HG03457 (cell line): Measurements from ENCODE around the gene CASP4.
A peak's percentile ranks its signal among the peaks of the same experiment; 100 is the strongest.
"Not testable (repeated sequence)": the region's sequence is repeated elsewhere in the genome, so short reads cannot be mapped to it uniquely, and the experiment has no call there.

Experiments
- ATAC-seq: cut with Tn5 transposase; IDR thresholded peaks from one replicate; pipeline ENCODE4 v1.9.1; 2021; ENCODE audit warnings: moderate number of reproducible peaks; ENCODE audit not compliant: unreplicated experiment

The CASP4 gene

DNA sequence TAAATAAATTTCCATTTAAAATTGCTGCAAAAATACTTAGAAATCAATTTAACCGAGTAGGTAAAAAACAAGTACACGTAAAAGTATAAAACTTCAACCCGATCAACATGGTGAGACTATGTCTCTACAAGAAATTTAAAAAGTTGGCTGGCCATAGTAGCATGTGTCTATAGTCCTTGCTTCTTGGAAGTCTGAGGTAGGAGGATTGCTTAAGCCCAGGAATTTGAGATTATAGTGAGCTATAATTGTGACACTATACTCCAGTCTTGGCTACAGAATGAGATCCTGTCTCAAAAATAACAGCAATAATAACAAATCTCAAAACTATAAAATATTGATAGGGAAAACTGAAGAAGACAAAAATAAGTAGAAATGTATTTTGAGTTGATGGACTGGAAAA is 11.1 kb downstream of the CASP4 start:
- no peak for ATAC-seq

DNA sequence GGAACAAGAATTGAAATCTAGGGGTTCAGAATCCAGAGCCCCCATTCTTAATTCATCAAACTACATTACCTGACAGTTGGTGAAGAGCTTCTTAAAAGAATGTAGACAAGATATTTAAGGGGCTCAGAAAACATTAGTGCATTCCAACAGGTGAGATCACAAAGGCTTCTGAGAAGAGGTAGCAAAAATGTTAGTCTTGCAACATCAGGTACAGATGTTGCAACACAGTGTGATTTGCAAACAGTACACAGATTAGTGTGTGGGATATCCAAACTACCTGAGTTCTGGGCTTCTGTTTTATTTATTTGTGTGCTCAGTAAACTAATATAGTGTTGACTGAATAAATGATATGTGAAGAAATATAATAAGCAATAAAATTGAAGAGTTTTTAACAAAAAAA is 11.8 kb downstream of the CASP4 start:
- ATAC-seq: no peak

DNA sequence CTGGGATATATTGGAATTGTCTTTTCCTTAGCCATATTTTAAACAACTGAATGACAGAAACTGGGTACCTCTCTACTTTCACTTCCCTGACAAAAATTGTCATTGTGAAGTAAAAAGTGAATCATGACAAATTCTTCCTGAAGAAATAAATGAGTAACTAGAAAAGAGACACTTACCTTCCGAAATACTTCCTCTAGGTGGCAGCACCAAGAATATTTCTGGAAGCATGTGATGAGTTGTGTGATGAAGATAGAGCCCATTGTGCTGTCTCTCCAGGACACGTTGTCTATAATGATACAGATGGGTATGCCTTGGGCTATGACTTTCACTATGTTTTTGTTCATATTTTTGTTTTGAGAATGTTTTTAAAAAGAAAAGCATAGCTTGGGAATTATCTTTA is 21.5 kb downstream of the CASP4 start:
- ATAC-seq: peak; percentile 96

DNA sequence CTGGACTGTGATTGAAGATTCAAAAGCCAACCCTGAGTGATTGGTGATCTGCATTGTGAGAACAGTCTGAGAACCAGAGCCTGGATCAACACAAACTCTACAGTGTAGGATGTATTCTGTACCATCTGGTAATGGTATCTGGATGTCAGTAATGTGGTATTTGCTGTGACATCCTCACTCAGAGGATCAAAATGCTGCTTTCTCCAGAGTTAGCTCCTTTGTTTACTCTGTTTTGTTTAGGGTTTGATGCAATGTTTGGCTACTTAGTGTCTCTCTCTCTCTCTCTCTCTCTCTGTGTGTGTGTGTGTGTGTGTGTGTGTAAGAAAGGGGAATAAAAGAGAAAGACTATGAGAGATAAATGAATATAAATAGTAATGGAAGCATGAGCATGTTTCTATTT is 24.3 kb downstream of the CASP4 start:
- ATAC-seq: no peak

DNA sequence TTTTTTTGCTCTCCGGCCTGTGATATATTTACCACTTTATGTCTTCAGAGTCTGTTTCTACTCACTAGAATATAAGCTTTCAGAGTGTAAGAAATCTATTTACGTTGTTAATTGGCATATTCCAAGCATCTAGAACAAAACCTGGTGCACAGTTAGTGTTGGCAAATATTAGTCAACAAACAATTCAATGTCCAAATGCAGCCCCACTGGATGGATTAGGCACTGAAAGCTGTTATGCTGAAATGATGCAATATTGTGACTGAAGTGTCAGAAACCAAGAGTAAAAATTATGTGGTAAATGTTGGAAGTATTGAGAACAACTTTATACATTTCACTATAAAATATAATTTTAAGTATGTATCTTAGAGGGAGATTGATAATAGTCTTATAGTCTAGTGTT is 24.8 kb downstream of the CASP4 start:
- no peak for ATAC-seq

DNA sequence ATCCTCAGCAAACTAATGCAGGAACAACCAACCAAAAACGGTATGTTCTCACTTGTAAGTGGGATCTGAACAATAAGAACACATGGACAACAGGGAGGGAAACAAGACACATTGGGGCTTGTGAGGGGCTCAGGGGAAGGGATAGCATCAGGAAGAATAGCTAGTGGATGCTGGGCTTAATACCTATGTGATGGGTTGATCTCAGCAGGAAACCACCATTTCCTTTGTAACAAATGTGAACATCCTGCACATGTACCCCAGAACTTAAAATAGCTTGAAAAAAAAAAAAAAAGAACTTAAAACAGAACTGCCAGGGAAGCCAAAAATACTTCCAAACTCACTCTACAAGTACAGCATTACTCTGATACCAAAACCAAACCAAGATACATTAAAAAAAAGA is 33.8 kb downstream of the CASP4 start:
- no peak for ATAC-seq

DNA sequence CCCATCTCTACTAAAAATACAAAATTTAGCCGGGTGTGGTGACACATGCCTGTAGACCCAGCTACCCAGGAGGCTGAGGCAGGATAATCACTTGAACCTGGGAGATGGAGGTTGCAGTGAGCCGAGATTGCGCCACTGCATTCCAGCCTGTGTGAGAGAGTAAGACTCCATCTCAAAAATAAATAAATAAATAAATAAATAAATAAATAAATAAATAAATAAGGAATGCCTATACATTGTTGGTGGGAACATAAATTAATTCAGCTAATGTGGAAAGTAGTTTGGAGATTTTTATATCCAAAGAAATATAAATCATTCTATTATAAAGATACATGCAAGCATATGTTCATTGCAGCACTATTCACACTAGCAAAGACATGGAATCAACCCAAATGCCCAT is 34.3 kb downstream of the CASP4 start:
- ATAC-seq: not testable (repeated sequence)

DNA sequence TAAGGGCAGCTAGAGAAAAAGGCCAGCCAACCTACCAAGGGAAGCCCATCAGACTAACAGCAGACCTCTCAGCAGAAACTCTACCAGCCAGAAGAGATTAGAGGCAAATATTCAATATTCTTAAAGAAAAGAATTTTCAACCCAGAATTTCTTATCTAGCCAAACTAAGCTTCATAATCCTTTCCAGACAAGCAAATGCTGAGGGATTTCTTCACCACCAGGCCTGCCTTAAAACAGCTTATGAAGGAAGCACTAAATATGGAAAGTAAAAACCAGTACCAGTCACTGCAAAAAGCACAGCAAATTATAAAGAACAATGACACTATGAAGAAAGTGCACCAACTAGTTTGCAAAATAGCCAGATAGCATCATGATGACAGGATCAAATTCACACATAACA is 39.6 kb downstream of the CASP4 start:
- no peak for ATAC-seq

DNA sequence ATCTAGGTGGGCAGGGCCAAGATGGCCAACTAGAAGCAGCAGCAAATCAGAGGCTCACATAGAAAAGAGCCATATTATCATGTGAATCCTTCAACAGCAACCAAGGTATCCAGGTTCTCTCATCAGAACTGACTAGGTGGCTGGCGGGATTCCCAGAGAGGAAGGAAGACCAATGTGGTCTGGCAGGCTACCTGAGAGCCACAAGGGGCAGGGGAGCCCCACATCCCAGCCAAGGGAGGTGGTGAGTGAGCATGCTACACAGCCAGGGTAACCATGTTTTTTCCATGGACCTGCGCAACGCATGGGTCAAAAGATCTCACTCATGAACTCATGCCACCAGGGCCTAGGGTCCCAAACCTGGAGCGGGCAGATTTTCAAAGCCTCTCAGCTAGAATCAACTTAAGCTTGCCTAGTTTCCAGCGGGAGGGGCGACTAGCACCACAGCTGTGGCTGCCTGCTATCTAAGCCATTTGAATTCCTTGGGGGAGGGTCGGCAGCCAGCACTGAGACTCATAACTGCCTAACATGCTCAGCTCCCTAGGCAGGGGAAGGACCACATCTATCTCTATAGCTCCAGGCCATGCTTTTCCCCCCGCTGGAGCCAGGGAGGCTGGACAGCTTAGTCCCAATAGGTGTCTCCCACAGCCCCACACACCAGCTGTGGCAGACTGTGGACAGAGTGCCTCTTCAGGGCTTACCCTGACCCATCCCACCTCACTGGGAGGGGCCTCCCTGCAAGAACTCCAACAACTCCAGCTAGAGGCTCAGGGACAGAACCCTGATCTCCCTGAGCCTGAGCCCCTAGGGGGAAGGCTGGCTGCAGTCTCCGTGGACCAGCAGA is 41.4 kb downstream of the CASP4 start:
- ATAC-seq: no peak

DNA sequence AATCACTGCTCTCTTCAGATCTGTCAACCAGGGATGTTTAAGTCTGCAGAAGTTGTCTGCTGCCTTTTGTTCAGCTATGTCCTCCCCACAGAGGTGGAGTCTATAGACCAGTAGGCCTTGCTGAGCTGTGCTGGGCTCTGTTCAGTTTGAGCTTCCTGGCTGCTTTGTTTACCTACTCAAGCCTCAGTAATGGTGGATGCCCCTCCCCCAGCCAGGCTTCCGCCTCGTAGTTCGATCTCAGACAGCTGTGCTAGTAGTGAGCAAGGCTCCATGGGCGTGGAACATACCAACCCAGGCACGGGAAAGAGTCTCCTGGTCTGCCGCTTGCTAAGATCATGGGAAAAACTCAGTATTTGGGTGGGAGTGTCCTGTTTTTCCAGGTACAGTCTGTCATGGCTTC is 42.5 kb downstream of the CASP4 start:
- ATAC-seq: no peak

DNA sequence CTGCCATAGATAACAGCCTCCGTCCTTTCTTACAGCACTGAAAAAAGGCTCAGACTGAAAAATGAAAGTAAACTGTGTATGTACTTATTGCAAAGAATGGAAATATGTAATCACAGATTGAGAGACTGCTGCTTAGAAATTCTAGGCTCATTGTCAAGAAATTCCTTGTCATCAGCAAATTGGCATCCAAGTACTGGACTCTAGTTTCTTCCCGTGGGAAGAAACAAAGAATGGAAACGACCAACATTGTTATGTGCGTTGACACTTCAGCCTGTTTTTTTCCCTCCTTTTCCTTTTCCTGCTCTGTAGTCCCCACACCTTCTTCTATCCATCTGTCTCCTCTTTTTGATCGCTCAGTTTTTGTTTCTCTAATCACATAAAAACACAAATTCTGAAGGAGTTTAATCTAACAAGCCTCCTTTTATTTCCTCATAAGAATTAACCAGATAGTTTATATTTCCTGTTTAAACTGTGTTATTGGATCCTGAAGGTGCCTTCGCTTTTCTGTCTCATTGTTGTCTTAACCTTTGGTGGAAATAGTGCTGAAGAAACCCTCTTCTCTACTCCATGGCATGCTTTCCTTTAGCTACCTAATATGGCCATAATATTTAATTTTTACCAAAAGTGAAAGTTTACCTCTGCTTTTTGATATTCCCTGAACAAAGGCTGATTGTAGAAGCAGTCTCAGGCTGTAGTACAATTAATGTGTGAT is 50.1 kb downstream of the CASP4 start:
- peak; percentile 70 for ATAC-seq

DNA sequence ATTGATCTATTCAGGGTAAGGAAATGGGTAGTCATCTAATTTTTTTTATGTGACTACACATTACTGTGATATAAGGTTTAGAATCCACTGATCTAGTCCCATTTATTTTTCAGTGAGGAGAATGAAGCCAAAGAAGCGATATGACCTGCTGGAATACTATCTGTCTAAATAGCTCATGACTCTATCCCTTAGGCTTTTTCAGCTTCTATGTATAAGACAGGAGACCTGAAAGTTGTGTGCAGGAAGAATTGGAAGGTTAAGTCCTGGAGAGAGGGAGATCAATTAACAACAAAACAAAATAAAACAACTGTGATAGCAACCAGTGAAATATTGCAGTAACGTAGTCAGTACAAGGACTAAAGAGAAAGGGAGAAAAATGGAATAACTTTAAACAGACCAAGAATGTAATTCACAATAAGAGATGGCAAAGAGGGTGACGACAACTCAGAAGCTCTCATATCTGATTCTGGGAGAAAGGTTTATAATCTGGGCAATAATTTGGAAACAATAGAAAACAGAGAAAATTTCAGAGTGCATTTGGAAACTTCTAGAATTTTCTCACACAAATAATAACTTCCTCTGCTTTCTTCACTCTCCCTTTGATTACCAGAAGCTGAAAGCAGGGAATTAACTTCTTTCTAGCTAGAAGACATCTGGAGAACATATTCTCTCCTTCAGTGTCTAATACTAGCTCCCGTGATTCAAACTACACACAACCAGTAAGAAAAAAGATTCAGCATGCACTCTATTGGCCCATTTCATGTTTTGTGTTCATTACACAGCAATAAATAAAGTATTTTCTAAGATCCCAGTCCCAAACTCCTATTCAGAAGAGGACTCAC is 50.9 kb downstream of the CASP4 start:
- ATAC-seq: peak; percentile 29

DNA sequence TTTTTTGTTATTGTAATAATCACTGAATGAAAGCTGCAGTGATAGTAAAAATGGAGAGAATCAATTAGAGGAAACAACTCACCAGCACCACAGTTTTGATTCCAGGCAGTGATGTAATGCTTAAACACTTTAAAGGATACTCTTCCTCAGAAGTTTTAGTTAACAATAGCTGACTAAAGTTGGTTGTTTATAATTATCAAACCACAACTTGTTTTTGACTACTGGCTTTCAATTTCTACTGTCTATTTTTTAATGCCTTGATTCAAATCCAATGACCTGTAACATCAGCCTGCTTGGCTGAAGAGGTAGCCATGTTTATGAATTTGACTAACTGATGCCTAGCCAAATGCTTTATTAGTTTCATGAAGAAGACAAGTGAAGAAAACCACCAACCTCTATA is 51.9 kb downstream of the CASP4 start:
- no peak for ATAC-seq

DNA sequence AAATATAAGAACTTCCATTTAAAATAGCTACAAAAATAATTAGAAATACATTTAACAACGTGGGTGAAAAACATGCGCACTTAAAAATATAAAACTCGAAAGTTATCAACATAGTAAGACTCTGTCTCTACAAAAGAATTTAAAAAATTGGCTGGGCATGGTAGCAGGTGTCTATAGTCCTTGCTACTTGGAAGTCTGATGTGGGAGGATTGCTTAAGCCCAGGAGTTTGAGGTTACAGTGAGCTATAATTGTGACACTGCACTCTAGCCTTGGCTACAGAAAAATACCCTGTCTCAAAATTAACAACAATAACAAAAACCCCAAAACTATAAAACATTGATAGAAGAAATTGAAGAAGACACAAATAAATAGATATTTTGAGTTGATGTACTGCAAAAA is 56.3 kb downstream of the CASP4 start:
- ATAC-seq: no peak

DNA sequence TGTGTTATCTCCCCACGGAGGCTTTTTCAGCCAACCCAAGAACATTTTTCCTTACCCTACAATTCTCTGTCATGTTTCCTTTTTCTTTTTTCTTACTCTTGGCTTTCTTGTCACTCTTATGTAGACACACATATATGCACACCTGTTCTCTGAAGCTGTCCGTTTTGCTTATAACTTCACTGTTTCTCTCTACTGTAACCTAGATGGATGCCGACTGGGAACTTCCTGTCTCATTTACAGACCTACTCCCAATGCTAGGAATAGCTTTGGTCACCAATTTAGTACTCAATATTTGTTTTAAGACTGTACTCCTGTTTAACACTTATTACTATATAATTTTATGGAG is 60.2 kb downstream of the CASP4 start:
- no peak for ATAC-seq

DNA sequence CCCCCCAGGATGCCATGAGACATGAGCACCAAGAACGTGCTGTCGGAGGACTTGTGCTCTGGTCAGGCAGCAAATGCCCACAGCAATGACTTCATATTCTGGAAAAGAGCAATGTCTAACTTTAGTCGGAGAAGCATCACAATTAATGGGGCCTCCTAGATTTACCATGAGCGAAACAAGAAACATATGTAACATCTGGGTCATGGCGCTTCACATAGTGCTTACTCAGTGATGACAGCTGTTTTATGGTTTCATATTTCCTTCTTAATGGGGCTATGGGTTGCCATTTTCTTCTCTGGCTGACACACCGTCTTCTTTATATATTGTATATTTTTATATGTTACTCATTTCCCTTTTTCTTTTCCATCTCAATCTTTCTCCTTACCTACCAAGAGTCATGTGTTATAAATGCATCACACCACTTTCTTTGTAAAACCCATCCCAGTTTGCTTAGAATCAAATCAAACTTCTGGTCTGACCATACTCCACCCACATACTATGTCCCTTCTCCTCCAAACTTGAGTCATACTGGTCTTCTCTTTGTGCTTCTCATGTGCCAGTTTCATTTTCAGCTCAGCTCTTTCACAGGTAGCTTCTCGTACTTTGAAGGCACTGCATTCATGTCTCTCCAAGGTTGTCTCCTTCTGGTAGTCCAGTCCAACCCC is 60.7 kb downstream of the CASP4 start:
- no peak for ATAC-seq

DNA sequence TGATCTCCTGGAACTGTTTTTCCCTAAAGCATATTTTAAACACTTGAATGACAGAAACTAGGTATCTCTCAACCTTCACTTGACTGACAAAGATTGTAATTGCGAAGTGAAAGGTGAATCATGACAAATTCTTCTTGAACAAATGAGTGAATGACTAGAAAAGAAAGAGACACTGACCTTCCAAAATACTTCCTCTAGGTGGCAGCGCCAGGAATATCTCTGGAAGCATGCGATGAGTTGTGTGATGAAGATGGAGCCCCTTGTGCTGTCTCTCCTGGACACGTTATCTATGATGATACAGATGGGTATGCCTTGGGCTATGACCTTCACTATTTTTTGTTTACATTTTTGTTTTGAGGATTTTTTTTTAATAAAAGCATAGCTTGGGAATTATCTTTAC is 63.1 kb downstream of the CASP4 start:
- ATAC-seq: no peak

DNA sequence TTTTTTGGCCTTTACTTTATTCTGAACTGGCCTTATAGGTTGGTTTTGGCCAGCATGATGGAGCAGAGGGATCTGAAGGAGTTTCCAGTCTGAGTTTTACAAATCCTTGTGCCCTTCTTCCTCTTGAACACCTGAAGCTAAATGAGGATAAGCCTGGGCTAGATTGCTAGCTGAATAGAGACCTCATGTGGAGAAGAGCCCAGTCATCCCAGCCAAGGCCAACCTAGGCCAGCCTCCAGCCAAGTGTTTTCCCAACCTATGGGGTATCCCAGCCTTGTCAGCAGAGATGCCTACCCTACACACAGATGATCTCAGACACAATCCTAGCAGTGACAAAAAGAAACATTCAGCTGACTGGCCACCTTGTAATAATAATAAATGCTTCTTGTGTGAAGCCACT is 69.1 kb downstream of the CASP4 start:
- ATAC-seq: no peak

DNA sequence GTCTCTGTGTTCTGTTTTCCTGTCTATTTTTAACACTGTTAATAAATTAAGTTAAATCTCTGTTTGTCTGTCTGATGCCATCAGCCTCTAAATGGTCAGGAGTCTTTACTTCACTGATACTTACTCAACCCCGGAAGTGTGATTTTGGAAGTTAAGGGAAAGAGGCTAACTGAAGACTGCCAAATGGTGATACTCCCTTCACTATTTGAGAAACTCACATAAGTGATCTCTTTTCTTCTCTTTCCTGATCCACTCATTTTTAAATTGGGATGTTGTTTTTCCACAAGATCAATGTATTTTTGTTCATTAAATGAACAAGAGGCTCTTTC is 69.7 kb downstream of the CASP4 start:
- ATAC-seq: peak; percentile 17

DNA sequence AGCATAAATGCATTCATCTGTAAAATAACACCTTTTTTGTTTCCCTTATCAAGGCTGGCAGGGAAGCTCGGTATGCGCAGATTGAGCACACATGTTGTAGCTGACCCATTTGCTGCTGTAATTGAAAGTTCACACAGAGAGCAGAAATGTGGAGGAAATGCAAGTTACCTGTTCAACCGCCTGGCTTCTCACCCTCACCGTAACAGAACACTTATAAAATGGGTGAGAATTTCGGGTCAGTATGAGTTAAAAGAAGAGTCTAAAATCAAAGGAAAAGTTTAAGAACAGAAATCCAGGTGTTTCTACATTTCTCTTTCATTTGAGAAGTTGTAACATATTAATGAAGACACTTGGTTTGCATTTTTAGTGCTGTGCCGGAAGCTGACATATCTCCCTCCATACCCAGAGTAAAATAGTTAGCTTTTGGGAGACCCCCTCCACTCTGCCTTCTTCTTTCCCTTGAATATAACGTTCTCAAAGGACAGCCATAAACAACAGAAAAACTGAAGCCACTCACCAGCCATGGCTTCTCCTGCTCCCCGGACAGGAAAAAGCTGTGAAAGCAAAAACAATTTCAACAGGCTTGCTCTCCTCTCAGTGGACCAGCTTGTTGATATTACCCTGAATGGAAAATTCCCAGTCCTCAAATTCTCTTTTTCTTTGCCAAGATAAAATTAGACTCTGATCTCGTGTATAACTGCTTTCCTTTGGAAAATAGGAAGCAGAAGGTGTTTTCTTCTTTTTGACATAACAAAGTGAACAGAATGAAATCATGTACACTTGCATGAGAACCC is 70.3 kb downstream of the CASP4 start, which contains the start of gene CASP12:
TSS of gene CASP12 (minus strand) at position 570 of the 794 bp plus-strand sequence.
- ATAC-seq: peak; percentile 83
